GM21723 (cell line): Measurements from ENCODE around the gene PIMREG.

Experiments used
- ATAC-seq: cut with Tn5 transposase; IDR thresholded peaks from one replicate; pipeline ENCODE4 v1.9.1; 2021; ENCODE audit warnings: mild to moderate bottlenecking, moderate library complexity; ENCODE audit not compliant: unreplicated experiment

Gene PIMREG

GRCh38 chr17:6496640-6497441 lies 52.6 kb downstream of the PIMREG start:
- no peak for ATAC-seq

- ATAC-seq, result no peak
Observed at GRCh38 chr17:6497496-6498221, 53.4 kb downstream of the PIMREG start.

- ATAC-seq, result no peak
Observed at GRCh38 chr17:6498356-6498755, 54.1 kb downstream of the PIMREG start.

GRCh38 chr17:6498901-6499540 lies 54.8 kb downstream of the PIMREG start:
- no peak for ATAC-seq
